ENCODE measurements around the gene PLAAT3. TPM values are rescaled to one million over a fixed set of nuclear protein-coding genes. Genes with fewer than 3 reads are reported as not detected.
"Not testable (repeated sequence)": the region's sequence is repeated elsewhere in the genome, so short reads cannot be mapped to it uniquely, and the experiment has no call there.

PLAAT3 gene
- total RNA-seq, 1 donor from 2014 or later: 200 TPM

GRCh38 chr11:63529373-63529772, 84.9 kb downstream of the PLAAT3 start:
- intact Hi-C loops (cut with DNase I); DNase-seq (ENCODE audit: missing footprints); ATAC-seq: not testable (repeated sequence)

GRCh38 chr11:63528729-63529278, 85.4 kb downstream of the PLAAT3 start:
- DNase-seq (ENCODE audit: missing footprints); intact Hi-C loops (cut with DNase I); ATAC-seq: not testable (repeated sequence)

- ATAC-seq; intact Hi-C loops (cut with DNase I); DNase-seq (ENCODE audit: missing footprints): not testable (repeated sequence)
These were observed 86.1 kb downstream of the PLAAT3 start for GRCh38 chr11:63528156-63528555.

- intact Hi-C loops (cut with DNase I): no loop called here
- no peak for ATAC-seq
- no peak for DNase-seq (ENCODE audit: missing footprints)
These were observed 86.6 kb downstream of the PLAAT3 start for GRCh38 chr11:63527667-63528066.

Other genes with a start within 250 kb of the PLAAT3 start
- not detected for gene SLC22A9, start 244.6 kb downstream of the PLAAT3 start, total RNA-seq
- gene PLAAT5, start 123.3 kb downstream of the PLAAT3 start, total RNA-seq: 4.8 TPM
- gene LGALS12, start 108.3 kb downstream of the PLAAT3 start, total RNA-seq: 2.6 TPM
- gene PLAAT4, start 77.6 kb downstream of the PLAAT3 start, total RNA-seq: 36.1 TPM
- 0.92 TPM for gene PLAAT2, start 51.1 kb downstream of the PLAAT3 start, total RNA-seq
- 15.4 TPM for gene ATL3, start 56.9 kb upstream of the PLAAT3 start, total RNA-seq
- 52.4 TPM for gene RTN3, start 67.1 kb upstream of the PLAAT3 start, total RNA-seq
- 12.6 TPM for gene ZFTA, start 154.3 kb upstream of the PLAAT3 start, total RNA-seq
- gene SPINDOC, start 199.0 kb upstream of the PLAAT3 start, total RNA-seq: 11.9 TPM
- 37.4 TPM for gene MARK2, start 224.7 kb upstream of the PLAAT3 start, total RNA-seq